K562 (cell line): ENCODE results near the gene ATP2A2. TPM values are rescaled to one million over a fixed set of nuclear protein-coding genes. Genes with fewer than 3 reads are reported as not detected.

Experiments used
- ARID4B ChIP-seq: sonication (generic); formaldehyde crosslinking; IDR thresholded peaks from 2 replicates; pipeline ENCODE4 v1.8.0; 2022; ENCODE audit warnings: mild to moderate bottlenecking, missing genetic modification reagents
- CSDE1 ChIP-seq, 2 experiments: fragments of 450-650 bp; IDR thresholded peaks; 2 replicates each; pipeline ENCODE4 v1.6.1; 2016; ENCODE audit warnings: mild to moderate bottlenecking in 1 of 2
- ELF1 ChIP-seq: fragments of 200-800 bp; sonication (Bioruptor generic); IDR thresholded peaks from 2 replicates; pipeline ENCODE4 v1.6.1; 2016; ENCODE audit warnings: missing genetic modification characterization, missing compliant biosample characterization
- EWSR1 ChIP-seq: fragments of 450-650 bp; IDR thresholded peaks from 2 replicates; pipeline ENCODE4 v1.6.1; 2018; ENCODE audit warnings: borderline replicate concordance, mild to moderate bottlenecking, low read depth, moderate library complexity; ENCODE audit not compliant: partially characterized antibody
- FIP1L1 ChIP-seq: fragments of 200-400 bp; formaldehyde crosslinking; IDR thresholded peaks from 2 replicates; pipeline ENCODE4 v1.6.1; 2018; ENCODE audit warnings: mild to moderate bottlenecking, low read depth, low read length; ENCODE audit not compliant: poor library complexity, severe bottlenecking
- HDAC6 ChIP-seq: IDR thresholded peaks from 2 replicates; pipeline ENCODE4 v1.6.1; 2012; ENCODE audit warnings: low read depth, mild to moderate bottlenecking, control low read depth, inconsistent platforms, low read length, moderate library complexity
- HNRNPH1 ChIP-seq: fragments of 200-400 bp; formaldehyde crosslinking; optimal IDR thresholded peaks from 2 replicates; pipeline ENCODE3; 2017; ENCODE audit warnings: low read depth, mild to moderate bottlenecking, low read length, moderate library complexity
- KDM2B ChIP-seq: fragments of 250-450 bp; sonication (Bioruptor Pico); IDR thresholded peaks from 2 replicates; pipeline ENCODE4 v1.8.0; 2021; ENCODE audit warnings: mild to moderate bottlenecking, moderate library complexity
- MBD2 ChIP-seq: sonication (generic); IDR thresholded peaks from 2 replicates; pipeline ENCODE4 v1.6.1; 2016; ENCODE audit warnings: low read depth, borderline replicate concordance
- POLR2A ChIP-seq: fragments of 450-650 bp; conservative IDR thresholded peaks from 2 replicates; pipeline ENCODE4 v1.6.1; 2016
- SIX5 ChIP-seq, 2 experiments: IDR thresholded peaks; 2 replicates each; pipeline ENCODE4 v1.6.1; 2011; ENCODE audit warnings: low read length in 2 of 2, borderline replicate concordance in 1 of 2, low read depth in 1 of 2, mild to moderate bottlenecking in 1 of 2, moderate library complexity in 1 of 2; ENCODE audit not compliant: insufficient read depth in 1 of 2
- SMAD1 ChIP-seq: fragments of 150-350 bp; IDR thresholded peaks from 2 replicates; pipeline ENCODE4 v1.6.1; 2014; ENCODE audit warnings: low read length, low read depth; ENCODE audit not compliant: partially characterized antibody
- TAF7 ChIP-seq: fragments of 450-650 bp; IDR thresholded peaks from 2 replicates; pipeline ENCODE4 v1.6.1; 2016; ENCODE audit warnings: missing genetic modification characterization, missing compliant biosample characterization
- ZBTB11 ChIP-seq, 3 experiments: fragments of 200-800 bp in 1 of 3; fragments of 250-450 bp in 1 of 3; fragments of 450-650 bp in 1 of 3; sonication (Bioruptor Pico) in 1 of 3; sonication (Bioruptor generic) in 1 of 3; formaldehyde crosslinking in 1 of 3; IDR thresholded peaks; 2 replicates each; pipeline versions ENCODE4 v1.6.1 to v1.8.0; 2016 to 2022; ENCODE audit warnings: mild to moderate bottlenecking in 2 of 3, missing genetic modification characterization in 2 of 3, missing compliant biosample characterization in 1 of 3, moderate library complexity in 1 of 3
- ZBTB9 ChIP-seq: fragments of 450-650 bp; formaldehyde crosslinking; IDR thresholded peaks from 2 replicates; pipeline ENCODE4 v1.4.0; 2020; ENCODE audit warnings: mild to moderate bottlenecking, moderate library complexity
- ZNF24 ChIP-seq: fragments of 450-650 bp; IDR thresholded peaks from 2 replicates; pipeline ENCODE4 v1.6.1; 2016
- ZNF507 ChIP-seq: conservative IDR thresholded peaks from 2 replicates; pipeline ENCODE4 v1.6.1; 2017; ENCODE audit warnings: missing genetic modification characterization, missing compliant biosample characterization
- ZNF785 ChIP-seq: fragments of 250-450 bp; sonication (Bioruptor Pico); IDR thresholded peaks from 2 replicates; pipeline ENCODE4 v1.4.0; 2020; ENCODE audit warnings: mild to moderate bottlenecking
- polyA plus RNA-seq, 8 experiments: library from polyadenylated mRNA; depleted of rRNA in 4 of 8; stranded (reverse) in 5 of 8; unstranded in 3 of 8; fragments of >200 nt; fragmentation: Nextera tagmentation in 2 of 8; fragmentation: Illumina TruSeq in 1 of 8; extraction: Ambion mirVana in 2 of 8; extraction: Trizol in 1 of 8; gene quantifications; 2 replicates each; pipeline versions ENCODE4 v1.2.1 to v1.2.3, GENCODE V29; 2011 to 2014; ENCODE audit warnings: inconsistent platforms in 1 of 8, missing spikeins in 1 of 8
- total RNA-seq, 7 experiments: library from RNA; depleted of rRNA in 6 of 7; stranded (reverse); fragments of >200 nt in 6 of 7; fragmentation: Illumina TruSeq in 2 of 7; extraction: Trizol in 2 of 7; gene quantifications; 2 replicates each; pipeline versions ENCODE4 v1.2.1 to v1.2.3, GENCODE V29; 2011 to 2021; ENCODE audit warnings: low replicate concordance in 1 of 7

ATP2A2 gene
- total and polyA plus RNA-seq, 9 of the 15 experiments (the other 6 are each of a cell fraction or from before 2014, with no cell fraction given) = 5.2 to 205 (median 51.6) TPM

- TF ChIP-seq EWSR1 (no peak), TAF7 (tag) (no peak), ARID4B (peak; percentile 94), FIP1L1 (peak; percentile 76), ZNF507 (tag) (no peak), MBD2 (no peak), ZBTB11 (CRISPR knock-in tag; IDR thresholded peaks at IDR 0.05) (peak in 1 of 3 experiments; percentile 65; a peak in 1 of 6 replicates), KDM2B (no peak), HDAC6 (no peak), ZNF24 (no peak), CSDE1 (IDR thresholded peaks at IDR 0.05) (no peak), ELF1 (no peak), SMAD1 (no peak), ZNF785 (no peak), ZBTB9 (CRISPR knock-in tag) (peak; percentile 67; the same call in 1 of the 2 replicates), POLR2A (peak; percentile 73), HNRNPH1 (peak; percentile 47), SIX5 (IDR thresholded peaks at IDR 0.05; ENCODE audit: borderline replicate concordance in 1 of 2, insufficient read depth in 1 of 2, low read depth in 1 of 2, low read length in 2 of 2) (no peak)
Observed at GRCh38 chr12:110281549-110282299, 677 bp downstream of the ATP2A2 start (continued).
